ENCODE results near the gene CLDN24. TPM values are rescaled to one million over a fixed set of nuclear protein-coding genes. Genes with fewer than 3 reads are reported as not detected.
A peak's percentile ranks its signal among the peaks of the same experiment; 100 is the strongest.

The CLDN24 gene
- total RNA-seq, 4 donors from 2014 or later = not detected

DNA sequence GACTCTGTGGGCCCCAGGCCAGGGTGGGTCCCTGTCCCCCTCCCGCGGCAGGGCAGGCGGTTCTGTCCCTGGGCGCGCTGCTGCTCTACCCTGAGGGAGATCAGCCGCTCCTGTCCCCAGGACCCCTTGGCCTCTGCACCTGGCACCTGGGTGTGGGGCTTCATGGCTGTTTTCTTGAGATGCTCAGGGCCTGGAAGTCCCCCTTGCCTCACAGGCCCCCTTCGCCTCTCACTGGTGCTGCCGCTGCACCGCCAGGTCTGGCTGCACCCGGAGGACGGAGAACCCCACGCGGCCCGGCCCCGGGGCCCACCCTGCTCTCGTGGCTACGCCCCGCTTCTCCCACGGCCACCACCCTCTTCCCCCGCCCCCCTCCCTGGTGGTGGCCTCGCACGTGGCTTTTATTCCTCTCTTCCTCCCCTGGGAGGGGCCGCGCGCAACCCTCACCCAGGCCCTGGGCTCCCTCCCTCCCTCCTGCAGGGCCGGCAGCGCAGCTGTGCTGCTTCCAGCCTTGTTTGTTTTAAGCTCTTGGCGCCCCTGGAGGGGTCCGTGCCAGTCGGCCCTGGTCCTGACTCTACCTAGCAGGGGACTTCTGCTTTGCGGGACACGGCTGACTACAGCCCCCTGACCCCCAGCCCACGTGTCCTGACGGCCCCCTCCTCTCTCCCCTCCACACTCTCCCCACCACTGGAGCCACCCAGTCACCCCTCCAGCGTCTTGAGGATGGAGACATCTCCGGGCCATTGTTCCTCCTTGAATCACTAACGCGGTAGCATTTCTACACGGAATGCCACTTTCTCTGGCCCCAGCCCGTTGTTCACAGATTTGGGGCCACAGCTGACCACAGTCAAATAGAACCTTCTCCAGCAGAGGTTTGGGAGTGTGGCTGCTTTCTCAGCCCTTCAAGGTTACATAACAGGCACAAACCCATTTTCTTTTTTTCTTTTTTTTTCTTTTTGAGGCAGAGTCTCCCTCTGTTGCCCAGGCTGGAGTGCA, 20.6 kb upstream of the CLDN24 start:
- H3K4me3 ChIP-seq = peak overlapping the region; percentile 2
- peak in 1 of 2 donors; percentile 71 for DNase-seq (ENCODE audit: low spot score in 2 of 2)

DNA sequence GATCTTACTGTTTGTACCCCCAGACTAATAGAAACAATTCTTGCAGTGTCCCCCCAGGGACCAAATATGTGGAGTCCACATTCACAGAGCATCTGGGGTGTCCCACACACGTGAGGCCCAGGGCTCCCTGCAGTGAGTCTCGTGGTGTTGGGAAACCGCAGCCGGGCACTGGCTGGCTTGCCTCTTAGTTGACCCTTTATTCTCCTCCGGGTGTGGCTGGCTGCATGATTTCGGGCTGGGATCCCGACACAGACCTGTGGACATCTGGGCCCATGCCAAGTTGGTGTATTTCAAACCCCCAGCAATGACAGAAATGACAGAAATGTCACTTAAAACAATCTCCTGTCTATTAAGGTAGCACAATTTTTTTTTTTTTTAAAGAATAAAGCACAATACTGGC, 15.6 kb upstream of the CLDN24 start:
- H3K9me3 ChIP-seq = no peaks in the 10 kb centered on the region
- H3K4me1 ChIP-seq = peaks cover 5% of the 10 kb centered on the region
- no peaks in the 10 kb centered on the region for H3K36me3 ChIP-seq
- DNase-seq (ENCODE audit: low spot score in 2 of 2) = peak in 1 of 2 donors; percentile 53
- no peak overlapping the region for H3K4me3 ChIP-seq
- WGBS = 90% methylated on average over 7 of the region's 7 CpGs
- TF ChIP-seq POLR2A (IDR thresholded peaks at IDR 0.05) (no peak), EP300 (IDR thresholded peaks at IDR 0.05) (no peak), POLR2AphosphoS5 (IDR thresholded peaks at IDR 0.05) (no peak)
- TF ChIP-seq, protein P1, sequence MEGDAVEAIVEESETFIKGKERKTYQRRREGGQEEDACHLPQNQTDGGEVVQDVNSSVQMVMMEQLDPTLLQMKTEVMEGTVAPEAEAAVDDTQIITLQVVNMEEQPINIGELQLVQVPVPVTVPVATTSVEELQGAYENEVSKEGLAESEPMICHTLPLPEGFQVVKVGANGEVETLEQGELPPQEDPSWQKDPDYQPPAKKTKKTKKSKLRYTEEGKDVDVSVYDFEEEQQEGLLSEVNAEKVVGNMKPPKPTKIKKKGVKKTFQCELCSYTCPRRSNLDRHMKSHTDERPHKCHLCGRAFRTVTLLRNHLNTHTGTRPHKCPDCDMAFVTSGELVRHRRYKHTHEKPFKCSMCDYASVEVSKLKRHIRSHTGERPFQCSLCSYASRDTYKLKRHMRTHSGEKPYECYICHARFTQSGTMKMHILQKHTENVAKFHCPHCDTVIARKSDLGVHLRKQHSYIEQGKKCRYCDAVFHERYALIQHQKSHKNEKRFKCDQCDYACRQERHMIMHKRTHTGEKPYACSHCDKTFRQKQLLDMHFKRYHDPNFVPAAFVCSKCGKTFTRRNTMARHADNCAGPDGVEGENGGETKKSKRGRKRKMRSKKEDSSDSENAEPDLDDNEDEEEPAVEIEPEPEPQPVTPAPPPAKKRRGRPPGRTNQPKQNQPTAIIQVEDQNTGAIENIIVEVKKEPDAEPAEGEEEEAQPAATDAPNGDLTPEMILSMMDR (IDR thresholded peaks at IDR 0.05) = no peak
- no peak overlapping the region for H3K27ac ChIP-seq
- H3K27me3 ChIP-seq = no peaks in the 10 kb centered on the region

More for the DNA sequence above, 20.6 kb upstream of the CLDN24 start:
- no peaks in the 10 kb centered on the region for H3K9me3 ChIP-seq
- H3K27ac ChIP-seq = no peak overlapping the region
- H3K4me1 ChIP-seq = peaks cover 6% of the 10 kb centered on the region
- TF ChIP-seq POLR2A (IDR thresholded peaks at IDR 0.05) (no peak), EP300 (IDR thresholded peaks at IDR 0.05) (no peak), POLR2AphosphoS5 (IDR thresholded peaks at IDR 0.05) (no peak)
- TF ChIP-seq, protein P1 (IDR thresholded peaks at IDR 0.05) = no peak
- no peaks in the 10 kb centered on the region for H3K27me3 ChIP-seq
- WGBS = 23% methylated on average over 28 of the region's 40 CpGs
- H3K36me3 ChIP-seq = no peaks in the 10 kb centered on the region

- Histone ChIP-seq H3K27ac (no peak overlapping the region), H3K4me1 (peaks cover 4% of the 10 kb centered on the region), H3K36me3 (no peaks in the 10 kb centered on the region), H3K9me3 (no peaks in the 10 kb centered on the region), H3K27me3 (no peaks in the 10 kb centered on the region), H3K4me3 (no peak overlapping the region)
- WGBS = 93% methylated on average over 9 of the region's 9 CpGs
- DNase-seq (ENCODE audit: low spot score in 2 of 2) = peak in 1 of 2 donors; percentile 37
- TF ChIP-seq EP300 (IDR thresholded peaks at IDR 0.05) (no peak), POLR2AphosphoS5 (IDR thresholded peaks at IDR 0.05) (no peak)
Measured at GRCh38 chr4:183337349-183337748, 15.1 kb upstream of the CLDN24 start.

- Histone ChIP-seq H3K9me3 (no peaks in the 10 kb centered on the region), H3K4me3 (no peak overlapping the region), H3K27me3 (no peaks in the 10 kb centered on the region), H3K27ac (no peak overlapping the region), H3K4me1 (peaks cover 4% of the 10 kb centered on the region), H3K36me3 (no peaks in the 10 kb centered on the region)
- TF ChIP-seq EP300 (IDR thresholded peaks at IDR 0.05) (no peak), POLR2A (IDR thresholded peaks at IDR 0.05) (no peak), POLR2AphosphoS5 (IDR thresholded peaks at IDR 0.05) (no peak)
- TF ChIP-seq, protein P1 (IDR thresholded peaks at IDR 0.05) = no peak
- peak in 1 of 2 donors; percentile 67 for DNase-seq (ENCODE audit: low spot score in 2 of 2)
- 59% methylated on average over 3 of the region's 3 CpGs for WGBS
Measured at GRCh38 chr4:183335369-183335940, 13.2 kb upstream of the CLDN24 start.

DNA sequence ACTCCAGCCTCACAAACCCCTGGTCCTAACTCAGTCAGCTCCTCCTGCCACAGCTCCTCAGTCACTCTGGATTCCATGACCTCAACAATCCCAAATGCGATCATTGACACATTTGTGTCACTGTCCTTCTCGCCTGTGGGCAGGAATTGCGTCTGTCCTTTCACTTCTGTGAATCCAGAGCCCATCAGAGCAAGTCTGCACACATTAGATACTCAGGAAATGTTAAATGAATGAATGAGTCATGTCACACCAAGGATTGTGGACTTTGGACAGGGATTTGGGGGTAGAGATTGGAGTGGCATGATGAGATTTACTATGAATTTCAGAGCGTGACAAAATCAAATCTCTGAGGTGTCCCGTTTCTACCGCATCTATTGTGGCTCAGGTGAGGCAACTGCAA, 11.8 kb upstream of the CLDN24 start:
- Histone ChIP-seq H3K9me3 (no peaks in the 10 kb centered on the region), H3K27me3 (no peaks in the 10 kb centered on the region), H3K4me3 (no peak overlapping the region), H3K27ac (no peak overlapping the region), H3K4me1 (peaks cover 4% of the 10 kb centered on the region), H3K36me3 (no peaks in the 10 kb centered on the region)
- DNase-seq (ENCODE audit: low spot score in 2 of 2) = no peak
- WGBS = 88% methylated on average over 6 of the region's 6 CpGs
- TF ChIP-seq, protein P1 (IDR thresholded peaks at IDR 0.05) = no peak
- TF ChIP-seq EP300 (IDR thresholded peaks at IDR 0.05) = no peak
- no peak for TF ChIP-seq POLR2A (IDR thresholded peaks at IDR 0.05)
- no peak for TF ChIP-seq POLR2AphosphoS5 (IDR thresholded peaks at IDR 0.05)
